ENCODE measurements around the gene MRPL11. TPM values are rescaled to one million over a fixed set of nuclear protein-coding genes. Genes with fewer than 3 reads are reported as not detected.

The MRPL11 gene
- total and polyA plus RNA-seq, 2 experiments from 2014 or later: 48.4 to 75.8 TPM

- H3K27ac ChIP-seq: no peak overlapping the region
- DNase-seq (ENCODE audit: low read depth in 1 of 2, low spot score in 1 of 2): no peak
- no peaks in the 10 kb centered on the region for H3K9me3 ChIP-seq (ENCODE audit: low read depth)
- H3K4me1 ChIP-seq (ENCODE audit: low read depth): no peaks in the 10 kb centered on the region
- H3K27me3 ChIP-seq: no peaks in the 10 kb centered on the region
- no peak for TF ChIP-seq CTCF (IDR thresholded peaks at IDR 0.05; ENCODE audit: low read depth, low read length)
- H3K36me3 ChIP-seq: peaks cover 15% of the 10 kb centered on the region
- no peak overlapping the region for H3K4me3 ChIP-seq
These were observed 35.2 kb upstream of the MRPL11 start for GRCh38 chr11:66473608-66474515.

DNA sequence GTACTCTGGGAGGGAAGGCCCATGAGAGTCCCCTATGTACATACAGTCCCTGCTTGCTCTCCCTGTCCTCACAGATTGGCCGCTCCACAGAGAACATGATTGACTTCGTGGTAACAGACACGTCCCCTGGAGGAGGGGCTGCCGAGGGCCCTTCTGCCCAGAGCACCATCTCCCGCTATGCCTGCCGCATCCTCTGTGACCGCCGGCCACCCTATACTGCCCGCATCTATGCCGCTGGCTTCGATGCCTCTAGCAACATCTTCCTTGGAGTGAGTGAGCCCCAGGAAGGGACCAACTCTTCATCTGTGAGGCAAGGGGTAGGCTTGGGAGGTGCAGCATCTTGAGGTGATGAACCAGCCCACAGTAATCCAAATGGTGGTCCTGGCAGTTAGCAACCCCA, 34.5 kb upstream of the MRPL11 start:
- no peak for DNase-seq (ENCODE audit: low read depth in 1 of 2, low spot score in 1 of 2)
- no peaks in the 10 kb centered on the region for H3K27me3 ChIP-seq
- peaks cover 15% of the 10 kb centered on the region for H3K36me3 ChIP-seq
- no peaks in the 10 kb centered on the region for H3K4me1 ChIP-seq (ENCODE audit: low read depth)
- no peaks in the 10 kb centered on the region for H3K9me3 ChIP-seq (ENCODE audit: low read depth)
- H3K4me3 ChIP-seq: no peak overlapping the region
- no peak for TF ChIP-seq CTCF (IDR thresholded peaks at IDR 0.05; ENCODE audit: low read depth, low read length)
- H3K27ac ChIP-seq: no peak overlapping the region

DNA sequence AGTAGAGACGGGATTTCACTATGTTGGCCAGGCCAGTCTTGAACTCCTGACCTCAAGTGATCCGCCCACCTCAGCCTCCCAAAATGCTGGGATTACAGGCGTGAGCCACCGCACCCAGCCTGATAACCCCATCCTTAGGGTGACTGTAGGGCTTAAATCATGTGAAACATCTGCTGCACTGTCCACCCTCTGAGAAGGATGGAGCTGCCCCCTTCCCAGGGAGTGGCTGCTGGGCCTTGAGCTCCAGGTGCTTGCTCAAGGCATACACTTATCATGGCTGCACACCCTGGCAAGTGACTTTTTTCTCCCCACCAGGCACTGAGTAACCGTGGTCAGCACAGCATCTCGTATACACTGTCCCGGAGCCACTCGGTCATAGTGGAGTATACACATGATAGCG, 33.4 kb upstream of the MRPL11 start:
- no peak for TF ChIP-seq CTCF (IDR thresholded peaks at IDR 0.05; ENCODE audit: low read depth, low read length)
- DNase-seq (ENCODE audit: low read depth in 1 of 2, low spot score in 1 of 2): no peak
- no peaks in the 10 kb centered on the region for H3K9me3 ChIP-seq (ENCODE audit: low read depth)
- no peaks in the 10 kb centered on the region for H3K27me3 ChIP-seq
- peaks cover 15% of the 10 kb centered on the region for H3K36me3 ChIP-seq
- no peak overlapping the region for H3K4me3 ChIP-seq
- H3K4me1 ChIP-seq (ENCODE audit: low read depth): peaks cover 7% of the 10 kb centered on the region
- no peak overlapping the region for H3K27ac ChIP-seq

DNA sequence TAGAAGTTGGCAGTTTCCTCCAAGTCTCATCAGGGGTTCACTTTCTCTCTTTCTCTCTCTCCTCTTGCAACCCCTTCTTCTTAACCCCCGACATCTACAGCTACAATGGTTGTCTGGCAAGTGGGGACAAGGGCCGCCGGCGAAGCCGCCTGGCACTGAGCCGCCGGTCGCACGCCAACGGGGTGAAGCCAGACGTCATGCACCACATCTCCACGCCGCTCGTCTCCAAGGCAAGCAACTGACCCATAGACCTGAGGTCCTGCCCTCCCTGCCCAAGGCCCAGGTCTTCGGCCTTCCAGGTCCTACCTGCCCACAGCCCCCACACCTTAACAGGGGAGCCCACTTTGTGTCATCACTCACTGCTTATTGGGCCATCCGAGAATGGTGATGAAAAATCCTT, 32.5 kb upstream of the MRPL11 start:
- Histone ChIP-seq H3K4me1 (ENCODE audit: low read depth) (peaks cover 7% of the 10 kb centered on the region), H3K27ac (no peak overlapping the region), H3K36me3 (peaks cover 15% of the 10 kb centered on the region), H3K27me3 (no peaks in the 10 kb centered on the region), H3K4me3 (no peak overlapping the region), H3K9me3 (ENCODE audit: low read depth) (no peaks in the 10 kb centered on the region)
- no peak for DNase-seq (ENCODE audit: low read depth in 1 of 2, low spot score in 1 of 2)
- no peak for TF ChIP-seq CTCF (IDR thresholded peaks at IDR 0.05; ENCODE audit: low read depth, low read length)

- H3K4me3 ChIP-seq: no peak overlapping the region
- H3K27me3 ChIP-seq: no peaks in the 10 kb centered on the region
- H3K9me3 ChIP-seq (ENCODE audit: low read depth): no peaks in the 10 kb centered on the region
- no peak for DNase-seq (ENCODE audit: low read depth in 1 of 2, low spot score in 1 of 2)
- peaks cover 15% of the 10 kb centered on the region for H3K36me3 ChIP-seq
- H3K4me1 ChIP-seq (ENCODE audit: low read depth): peaks cover 7% of the 10 kb centered on the region
- no peak for TF ChIP-seq CTCF (IDR thresholded peaks at IDR 0.05; ENCODE audit: low read depth, low read length)
- no peak overlapping the region for H3K27ac ChIP-seq
These were observed 31.4 kb upstream of the MRPL11 start for GRCh38 chr11:66470015-66470414.

Measured in cardiac muscle cell (in vitro differentiated cells and primary cell).